HG03521 (cell line): ENCODE data around the gene NUMB.

Experiments used
- ATAC-seq: cut with Tn5 transposase; IDR thresholded peaks from one replicate; pipeline ENCODE4 v1.9.1; 2021; ENCODE audit warnings: mild to moderate bottlenecking, moderate library complexity; ENCODE audit not compliant: unreplicated experiment

The NUMB gene

GRCh38 chr14:73466861-73467260 is 8.5 kb upstream of the NUMB start:
- ATAC-seq: no peak

- no peak for ATAC-seq
Observed at GRCh38 chr14:73465823-73466532, 7.6 kb upstream of the NUMB start.

DNA sequence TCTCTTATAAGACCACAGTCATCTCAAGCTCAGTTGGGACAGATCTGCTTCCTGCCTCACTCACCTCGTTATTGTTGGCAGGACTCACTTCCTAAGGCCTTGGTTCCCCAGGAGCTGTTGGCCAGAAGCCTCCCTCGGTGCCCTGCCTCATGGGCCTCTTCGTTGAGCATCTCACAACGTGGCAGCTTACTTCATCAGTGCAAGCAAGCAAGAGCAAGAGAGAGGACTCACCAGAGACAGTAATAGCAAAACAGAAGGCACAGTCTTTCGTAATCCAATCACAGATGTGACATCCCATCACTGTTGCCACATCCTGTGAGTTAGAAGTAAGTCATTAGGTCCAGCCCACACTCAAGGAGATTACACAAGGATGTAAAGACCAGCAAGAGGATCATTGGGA is 5.1 kb upstream of the NUMB start:
- no peak for ATAC-seq

GRCh38 chr14:73462815-73463214 is 4.5 kb upstream of the NUMB start:
- ATAC-seq: no peak

- no peak for ATAC-seq
Observed at GRCh38 chr14:73462048-73462715, 3.8 kb upstream of the NUMB start.

DNA sequence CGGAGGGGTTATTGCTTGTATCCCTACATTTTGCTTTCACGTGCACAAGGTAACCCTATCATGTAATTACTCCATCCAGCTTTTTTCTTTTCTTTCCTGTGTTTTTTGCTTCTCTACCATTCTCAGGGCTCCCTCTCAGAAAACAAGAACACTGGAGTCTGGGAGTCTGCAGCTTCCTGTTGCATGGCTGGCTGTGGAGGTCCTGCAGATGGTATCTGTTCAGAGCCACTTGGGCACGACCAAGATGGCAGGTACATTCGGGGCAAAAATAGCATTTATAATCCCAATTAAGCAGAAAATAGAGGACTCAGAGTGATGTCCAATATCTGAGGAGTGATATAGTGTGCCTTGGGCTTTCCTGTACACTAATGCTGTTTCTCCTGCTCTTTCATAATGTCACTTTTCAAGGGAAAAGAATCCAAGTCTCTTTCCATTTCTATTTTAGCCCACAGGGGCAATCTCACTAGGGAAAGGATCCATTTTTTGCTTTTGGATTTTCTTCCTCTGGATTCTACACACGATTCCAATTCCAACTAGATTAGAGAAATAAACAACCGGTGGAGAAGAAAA is 3.2 kb upstream of the NUMB start:
- no peak for ATAC-seq

GRCh38 chr14:73460691-73461127 is 2.4 kb upstream of the NUMB start:
- no peak for ATAC-seq

DNA sequence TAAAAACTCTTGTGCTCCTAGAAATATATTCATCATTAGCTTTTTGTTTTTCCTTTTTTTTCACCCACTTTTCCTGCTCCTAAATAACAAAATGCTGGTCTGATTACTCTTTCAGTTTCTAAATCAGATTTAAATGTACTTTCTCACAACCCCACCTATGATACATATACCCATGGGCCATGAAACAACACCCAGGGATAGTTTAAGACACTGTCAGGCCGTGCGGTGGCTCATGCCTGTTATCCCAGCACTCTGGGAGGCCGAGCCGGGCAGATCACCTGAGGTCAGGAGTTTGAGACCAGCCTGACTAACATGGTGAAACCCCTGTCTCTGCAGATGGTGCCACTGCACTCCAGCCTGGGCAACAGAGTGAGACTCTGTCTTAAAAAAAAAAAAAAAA is 1.6 kb upstream of the NUMB start:
- ATAC-seq: no peak

GRCh38 chr14:73457924-73458182 is 493 bp downstream of the NUMB start:
- ATAC-seq: no peak

GRCh38 chr14:73457041-73457923 is 1.1 kb downstream of the NUMB start:
- ATAC-seq: no peak

- ATAC-seq: no peak
Observed at GRCh38 chr14:73455294-73455693, 3.1 kb downstream of the NUMB start.

GRCh38 chr14:73452341-73453186 is 5.8 kb downstream of the NUMB start:
- ATAC-seq: no peak

- ATAC-seq: no peak
Observed at GRCh38 chr14:73443758-73444157, 14.6 kb downstream of the NUMB start.

- no peak for ATAC-seq
Observed at GRCh38 chr14:73441286-73441685, 17.1 kb downstream of the NUMB start.

DNA sequence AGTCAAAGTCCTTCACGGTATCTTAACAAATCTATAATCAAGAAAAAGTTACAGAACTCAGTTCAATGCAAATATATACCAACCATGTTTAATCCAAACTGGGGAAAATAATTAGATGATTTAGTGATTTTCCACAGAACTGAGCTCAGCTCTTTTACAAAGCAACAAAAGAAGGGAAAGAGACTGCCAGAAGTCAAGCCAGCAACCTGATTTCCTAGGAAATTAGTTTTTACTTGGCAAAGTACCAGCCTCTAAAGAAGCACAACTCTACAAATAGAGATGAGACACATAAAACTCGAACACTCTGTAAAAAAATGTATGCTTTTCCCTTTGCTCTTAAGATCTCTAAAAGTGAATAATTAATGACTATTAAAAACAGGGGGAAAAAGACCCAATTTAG is 19.4 kb downstream of the NUMB start:
- ATAC-seq: no peak

DNA sequence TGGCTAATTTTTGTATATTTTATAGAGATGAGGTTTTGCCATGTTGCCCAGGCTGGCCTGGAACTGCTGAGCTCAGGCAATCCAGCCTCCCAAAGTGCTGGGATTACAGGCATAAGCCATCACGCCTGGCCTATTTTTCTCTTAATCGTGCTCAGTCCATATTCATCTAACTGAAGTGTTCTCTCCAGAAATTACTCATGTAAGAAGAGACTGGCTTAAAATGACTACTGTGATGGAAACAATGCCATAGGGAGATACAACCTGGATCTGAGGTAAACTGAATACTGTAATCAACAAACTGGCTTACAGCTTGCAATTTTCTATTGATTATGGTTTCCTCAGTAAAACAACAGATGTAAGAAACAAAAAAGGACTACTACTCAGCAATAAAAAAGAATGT is 21.1 kb downstream of the NUMB start:
- no peak for ATAC-seq

- no peak for ATAC-seq
Observed at GRCh38 chr14:73432124-73432523, 26.2 kb downstream of the NUMB start.

DNA sequence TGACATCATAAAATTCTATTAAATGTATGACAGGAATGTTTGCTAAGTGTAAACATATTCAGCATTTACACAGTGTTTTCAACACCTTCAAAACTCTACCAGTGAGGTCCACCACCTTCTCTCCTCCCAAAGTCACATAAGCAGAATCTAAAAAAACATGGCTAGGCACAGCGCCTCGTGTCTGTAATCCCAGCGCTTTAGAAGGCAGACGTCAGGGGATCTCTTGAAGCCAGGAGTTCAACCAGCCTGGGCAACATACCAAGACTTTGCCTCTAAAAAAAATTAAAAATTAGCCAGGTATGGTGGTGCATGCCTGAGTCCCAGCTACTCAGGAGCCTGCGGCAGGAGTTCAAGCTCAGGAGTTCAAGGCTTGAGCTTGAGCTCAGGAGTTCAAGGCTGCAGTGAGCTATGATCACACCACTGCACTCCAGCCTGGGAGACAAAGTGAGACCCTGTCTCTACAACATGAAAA is 30.0 kb downstream of the NUMB start:
- ATAC-seq: no peak

GRCh38 chr14:73427516-73428264 is 30.7 kb downstream of the NUMB start:
- no peak for ATAC-seq

DNA sequence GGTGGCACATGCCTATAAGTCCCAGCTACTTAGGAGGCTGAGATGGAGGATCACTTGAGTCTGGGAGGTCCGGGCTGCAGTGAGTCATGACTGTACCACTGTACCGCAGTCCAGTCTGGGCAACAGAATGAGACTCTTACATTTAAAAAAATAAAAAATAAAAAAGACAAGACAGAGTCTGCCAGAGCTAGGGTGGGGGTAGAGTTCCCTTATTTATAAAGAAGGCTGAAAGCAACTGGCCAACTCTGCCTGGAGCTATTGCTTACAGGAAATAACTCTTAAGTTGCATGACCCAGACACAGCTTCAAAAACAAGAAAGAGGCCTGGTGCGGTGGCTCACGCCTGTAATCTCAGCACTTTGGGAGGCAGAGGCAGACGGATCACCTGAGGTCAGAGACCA is 31.5 kb downstream of the NUMB start:
- ATAC-seq: no peak
